ENCODE results near the gene SMARCE1. TPM values are rescaled to one million over a fixed set of nuclear protein-coding genes. Genes with fewer than 3 reads are reported as not detected.

Gene SMARCE1
- total and polyA plus RNA-seq, 9 of the 15 experiments (the other 6 are each of a cell fraction or from before 2014, with no cell fraction given) = 64.1 to 142 (median 114) TPM

- TF ChIP-seq ESRRB (CRISPR knock-in tag; IDR thresholded peaks at IDR 0.05; ENCODE audit: borderline replicate concordance) = no peak
- no peak for TF ChIP-seq PML (IDR thresholded peaks at IDR 0.05; ENCODE audit: low read length)
- TF ChIP-seq ZFPM2 (CRISPR knock-in tag; IDR thresholded peaks at IDR 0.05) = no peak
- TF ChIP-seq ZNF407 (IDR thresholded peaks at IDR 0.05; ENCODE audit: low read depth) = no peak
- no peak for TF ChIP-seq MTA3 (IDR thresholded peaks at IDR 0.05; ENCODE audit: borderline replicate concordance)
- TF ChIP-seq SFPQ (IDR thresholded peaks at IDR 0.05; ENCODE audit: low read depth, low read length) = no peak
Observed at GRCh38 chr17:40579471-40579870, 68.1 kb downstream of the SMARCE1 start (continued).
